Liver (tissue), 9 donors: ENCODE measurements around the gene MICU2. TPM values are rescaled to one million over a fixed set of nuclear protein-coding genes. Genes with fewer than 3 reads are reported as not detected.

ENCODE experiments used
- DNase-seq: peaks from one replicate; pipeline ENCODE4 v3.0.0-alpha.2; 2017; ENCODE audit warnings: low spot score
- H3K27ac ChIP-seq, 2 donors: one replicate each; pipeline ENCODE4 v1.7.0; 2013; ENCODE audit warnings: inconsistent platforms in 2 of 2, low read length in 2 of 2, control low read depth in 1 of 2, low read depth in 1 of 2, mild to moderate bottlenecking in 1 of 2
- H3K27me3 ChIP-seq, 4 donors: one replicate each; pipeline versions ENCODE4 v1.6.1 to v1.7.0; 2013; ENCODE audit warnings: low read length in 3 of 4, inconsistent platforms in 1 of 4, mild to moderate bottlenecking in 1 of 4, moderate library complexity in 1 of 4; ENCODE audit not compliant: control insufficient read depth in 4 of 4, insufficient read depth in 4 of 4
- H3K36me3 ChIP-seq, 4 donors: one replicate each; pipeline versions ENCODE4 v1.6.1 to v1.7.0; 2013; ENCODE audit warnings: low read length in 3 of 4, mild to moderate bottlenecking in 3 of 4, low read depth in 1 of 4, moderate library complexity in 1 of 4; ENCODE audit not compliant: control insufficient read depth in 4 of 4, insufficient read depth in 3 of 4
- H3K4me1 ChIP-seq, 4 donors: one replicate each; pipeline versions ENCODE4 v1.6.1 to v1.7.0; 2013; ENCODE audit warnings: low read length in 3 of 4, mild to moderate bottlenecking in 3 of 4, moderate library complexity in 1 of 4; ENCODE audit not compliant: control insufficient read depth in 4 of 4, insufficient read depth in 4 of 4
- H3K4me3 ChIP-seq, 3 donors: one replicate each; pipeline versions ENCODE4 v1.6.1 to v1.7.0; 2013; ENCODE audit warnings: low read length in 3 of 3, control low read depth in 1 of 3, low read depth in 1 of 3, mild to moderate bottlenecking in 1 of 3
- H3K9ac ChIP-seq, 2 donors: one replicate each; pipeline ENCODE4 v1.7.0; 2013; ENCODE audit warnings: low read length in 2 of 2, mild to moderate bottlenecking in 2 of 2, moderate library complexity in 2 of 2, control low read depth in 1 of 2, low read depth in 1 of 2
- H3K9me3 ChIP-seq, 4 donors: one replicate each; pipeline versions ENCODE4 v1.6.1 to v1.7.0; 2013; ENCODE audit warnings: low read length in 3 of 4; ENCODE audit not compliant: control insufficient read depth in 4 of 4
- EGR1 ChIP-seq, 2 donors: IDR thresholded peaks; 2 replicates each; pipeline ENCODE4 v1.6.1; 2016 to 2018; ENCODE audit warnings: antibody characterized with exemption in 2 of 2, low read depth in 2 of 2
- FOXA1 ChIP-seq: IDR thresholded peaks from 2 replicates; pipeline ENCODE4 v1.6.1; 2016; ENCODE audit warnings: antibody characterized with exemption
- FOXA2 ChIP-seq: IDR thresholded peaks from 2 replicates; pipeline ENCODE4 v1.6.1; 2016; ENCODE audit warnings: antibody characterized with exemption
- HNF4G ChIP-seq: IDR thresholded peaks from 2 replicates; pipeline ENCODE4 v1.6.1; 2016; ENCODE audit warnings: antibody characterized with exemption
- MAX ChIP-seq: IDR thresholded peaks from 2 replicates; pipeline ENCODE4 v1.6.1; 2016; ENCODE audit warnings: antibody characterized with exemption
- NR2F2 ChIP-seq: IDR thresholded peaks from 2 replicates; pipeline ENCODE4 v1.6.1; 2016; ENCODE audit warnings: antibody characterized with exemption
- RXRA ChIP-seq, 2 donors: IDR thresholded peaks; 2 replicates each; pipeline ENCODE4 v1.6.1; 2017 to 2018; ENCODE audit warnings: antibody characterized with exemption in 2 of 2, mild to moderate bottlenecking in 1 of 2
- SP1 ChIP-seq: IDR thresholded peaks from 2 replicates; pipeline ENCODE4 v1.6.1; 2018; ENCODE audit warnings: antibody characterized with exemption, mild to moderate bottlenecking
- TAF1 ChIP-seq: conservative IDR thresholded peaks from 2 replicates; pipeline ENCODE4 v1.6.1; 2016; ENCODE audit warnings: antibody characterized with exemption, mild to moderate bottlenecking
- YY1 ChIP-seq: IDR thresholded peaks from 2 replicates; pipeline ENCODE4 v1.6.1; 2016; ENCODE audit warnings: antibody characterized with exemption, mild to moderate bottlenecking
- WGBS: extraction: QIAGEN DNeasy Blood & Tissue Kit; methylation state at CpG from one replicate; pipeline ENCODE4 v1.1.7; 2013; 5-methylcytosine and 5-hydroxymethylcytosine counted together
- polyA plus RNA-seq, 2 donors: library from polyadenylated mRNA; stranded (reverse) in 1 of 2; unstranded in 1 of 2; fragments of 200-250 nt in 1 of 2; fragments of >200 nt in 1 of 2; fragmentation: Nextera tagmentation in 1 of 2; extraction: Ambion mirVana in 1 of 2; gene quantifications; one replicate each; pipeline versions ENCODE4 v1.2.1 to v1.2.3, GENCODE V29; 2013 to 2015
- total RNA-seq, 2 donors: library from RNA; depleted of rRNA; stranded (reverse); fragments of >200 nt; gene quantifications; one replicate each; pipeline ENCODE4 v1.2.3, GENCODE V29; 2014
- TF ChIP-seq, protein P1 (sequence below): IDR thresholded peaks from 2 replicates; pipeline ENCODE4 v1.6.1; 2016; ENCODE audit warnings: antibody characterized with exemption
- TF ChIP-seq, protein P2 (sequence below): fragments of 150-350 bp; IDR thresholded peaks from 2 replicates; pipeline ENCODE4 v1.5.1; 2017; ENCODE audit warnings: improper control_type of control experiment, low read depth, low read length; ENCODE audit not compliant: missing input control
- donor health status: healthy.
- donor health status: healthy.
- donor health status: healthy.
- donor health status: healthy.
- donor health status: healthy.

The MICU2 gene
- total and polyA plus RNA-seq, 4 donors = 19.4 to 42.9 (median 24.8) TPM

DNA sequence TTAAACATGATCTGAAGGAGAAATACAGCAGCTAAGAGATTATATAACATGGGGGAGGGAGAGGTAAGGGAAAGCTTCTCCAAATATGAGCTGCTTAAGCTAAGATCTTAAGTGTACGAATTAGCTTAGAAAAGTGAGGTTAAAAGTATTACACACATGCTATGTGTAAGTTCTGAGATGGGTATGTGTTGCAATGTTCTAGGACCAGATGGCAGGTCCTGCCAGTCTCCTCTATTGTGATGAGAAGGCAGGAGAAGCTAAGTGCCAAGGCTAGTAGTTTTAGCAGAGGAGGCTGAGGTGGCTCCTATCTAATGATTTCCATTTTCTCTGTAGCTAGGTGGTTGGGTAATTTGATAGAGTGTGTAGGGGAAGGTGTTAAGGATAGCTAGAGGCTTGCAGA is 57.6 kb downstream of the MICU2 start:
- no peak for TF ChIP-seq TAF1
- TF ChIP-seq, protein P1, sequence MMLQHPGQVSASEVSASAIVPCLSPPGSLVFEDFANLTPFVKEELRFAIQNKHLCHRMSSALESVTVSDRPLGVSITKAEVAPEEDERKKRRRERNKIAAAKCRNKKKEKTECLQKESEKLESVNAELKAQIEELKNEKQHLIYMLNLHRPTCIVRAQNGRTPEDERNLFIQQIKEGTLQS = no peak
- TF ChIP-seq, protein P2, sequence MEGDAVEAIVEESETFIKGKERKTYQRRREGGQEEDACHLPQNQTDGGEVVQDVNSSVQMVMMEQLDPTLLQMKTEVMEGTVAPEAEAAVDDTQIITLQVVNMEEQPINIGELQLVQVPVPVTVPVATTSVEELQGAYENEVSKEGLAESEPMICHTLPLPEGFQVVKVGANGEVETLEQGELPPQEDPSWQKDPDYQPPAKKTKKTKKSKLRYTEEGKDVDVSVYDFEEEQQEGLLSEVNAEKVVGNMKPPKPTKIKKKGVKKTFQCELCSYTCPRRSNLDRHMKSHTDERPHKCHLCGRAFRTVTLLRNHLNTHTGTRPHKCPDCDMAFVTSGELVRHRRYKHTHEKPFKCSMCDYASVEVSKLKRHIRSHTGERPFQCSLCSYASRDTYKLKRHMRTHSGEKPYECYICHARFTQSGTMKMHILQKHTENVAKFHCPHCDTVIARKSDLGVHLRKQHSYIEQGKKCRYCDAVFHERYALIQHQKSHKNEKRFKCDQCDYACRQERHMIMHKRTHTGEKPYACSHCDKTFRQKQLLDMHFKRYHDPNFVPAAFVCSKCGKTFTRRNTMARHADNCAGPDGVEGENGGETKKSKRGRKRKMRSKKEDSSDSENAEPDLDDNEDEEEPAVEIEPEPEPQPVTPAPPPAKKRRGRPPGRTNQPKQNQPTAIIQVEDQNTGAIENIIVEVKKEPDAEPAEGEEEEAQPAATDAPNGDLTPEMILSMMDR = no peak
- TF ChIP-seq SP1 = no peak
- no peak for TF ChIP-seq MAX
- TF ChIP-seq NR2F2 = no peak
- no peaks in the 10 kb centered on the region for H3K9me3 ChIP-seq
- H3K4me3 ChIP-seq = no peak overlapping the region
- H3K27me3 ChIP-seq = no peaks in the 10 kb centered on the region
- WGBS = 85% methylated on average over 1 of the region's 1 CpG
- no peak for DNase-seq
- no peak overlapping the region for H3K9ac ChIP-seq
- H3K36me3 ChIP-seq = peaks cover 0 to 1% (median 0%) of the 10 kb centered on the region in 4 donors
- H3K4me1 ChIP-seq = peaks cover 2 to 5% (median 3%) of the 10 kb centered on the region in 4 donors
- no peak overlapping the region for H3K27ac ChIP-seq

DNA sequence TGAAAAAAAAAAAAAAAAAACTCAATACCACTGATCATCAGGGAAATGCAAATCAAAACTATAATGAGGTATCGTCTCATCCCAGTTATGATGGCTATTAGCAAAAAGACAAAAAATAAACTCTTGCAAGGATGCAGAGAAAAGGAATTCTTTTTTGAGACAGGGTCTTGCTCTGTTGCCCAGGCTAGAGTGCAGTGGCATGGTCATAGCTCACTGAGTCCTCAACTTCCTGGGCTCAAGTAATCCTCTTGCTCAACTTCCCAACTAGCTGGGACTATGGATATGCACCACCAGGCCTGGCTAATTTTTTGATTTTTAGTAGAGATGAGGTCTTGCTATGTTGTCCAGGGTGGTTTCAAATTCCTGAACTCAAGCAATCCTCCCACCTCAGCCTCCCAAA is 59.5 kb downstream of the MICU2 start:
- no peaks in the 10 kb centered on the region for H3K9me3 ChIP-seq
- no peak overlapping the region for H3K4me3 ChIP-seq
- no peak for DNase-seq
- H3K36me3 ChIP-seq = peaks cover 0 to 1% (median 0%) of the 10 kb centered on the region in 4 donors
- WGBS = 100% methylated on average over 1 of the region's 1 CpG
- no peaks in the 10 kb centered on the region for H3K27me3 ChIP-seq
- H3K4me1 ChIP-seq = peaks cover 2 to 10% (median 6%) of the 10 kb centered on the region in 4 donors
- no peak overlapping the region for H3K27ac ChIP-seq
- H3K9ac ChIP-seq = no peak overlapping the region
- TF ChIP-seq RXRA (IDR thresholded peaks at IDR 0.05) (no peak), NR2F2 (no peak), EGR1 (IDR thresholded peaks at IDR 0.05; ENCODE audit: low read depth in 2 of 2) (no peak), FOXA2 (no peak), FOXA1 (no peak)
- TF ChIP-seq, protein P2 = no peak

DNA sequence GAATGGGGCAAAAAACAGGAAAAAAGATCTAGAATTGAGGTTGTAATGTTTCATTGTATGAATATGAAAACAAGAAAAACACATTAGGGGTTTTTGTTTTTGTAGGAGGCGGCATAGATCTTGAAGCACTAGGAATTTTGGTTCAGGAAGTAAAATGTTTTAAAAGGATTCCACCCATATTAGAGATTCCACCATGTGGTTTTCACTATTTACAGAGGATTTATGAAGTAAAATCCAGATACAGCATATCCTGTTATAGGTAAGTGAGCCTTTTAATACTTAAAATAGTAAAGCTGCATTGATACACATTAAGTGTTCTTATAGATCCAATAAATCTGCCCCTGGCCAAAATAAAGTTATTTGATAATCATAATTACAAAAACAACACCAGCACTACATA is 61.4 kb downstream of the MICU2 start:
- Histone ChIP-seq H3K36me3 (peaks cover 0 to 3% (median 0%) of the 10 kb centered on the region in 4 donors), H3K9me3 (no peaks in the 10 kb centered on the region), H3K27me3 (no peaks in the 10 kb centered on the region), H3K27ac (no peak overlapping the region), H3K9ac (no peak overlapping the region), H3K4me1 (peaks cover 2 to 10% (median 6%) of the 10 kb centered on the region in 4 donors), H3K4me3 (no peak overlapping the region)
- WGBS = 98% methylated on average over 1 of the region's 1 CpG
- TF ChIP-seq TAF1 = no peak
- TF ChIP-seq YY1 = no peak
- TF ChIP-seq MAX = no peak
- TF ChIP-seq HNF4G = no peak
- no peak for DNase-seq
